Calu3 (cell line): ENCODE measurements around the gene PLCH2. TPM values are rescaled to one million over a fixed set of nuclear protein-coding genes. Genes with fewer than 3 reads are reported as not detected.
"Not testable (repeated sequence)": the region's sequence is repeated elsewhere in the genome, so short reads cannot be mapped to it uniquely, and the experiment has no call there.

Source experiments
- BruUV-seq: library from RNA; stranded (reverse); fragments of 400-500 nt; replicated peaks from 2 replicates; lab custom pipeline; 2021; lab: Mats Ljungman, UMichigan
- CTCF ChIA-PET: fragments of 300-600 bp; sonication (Branson Sonifier 250); formaldehyde crosslinking; loops from one replicate; lab custom pipeline; 2022; ENCODE audit warnings: antibody characterized with exemption; lab: Charles Lee
- DNase-seq: peaks from one replicate; pipeline ENCODE4 v3.0.0; 2022
- H3K27ac Mint-ChIP-seq: one replicate; pipeline ENCODE4 v1.8.0; 2022; ENCODE audit warnings: mixed read lengths; ENCODE audit not compliant: unreplicated experiment
- H3K27me3 Mint-ChIP-seq: one replicate; pipeline ENCODE4 v1.8.0; 2022; ENCODE audit warnings: mixed read lengths; ENCODE audit not compliant: unreplicated experiment
- H3K36me3 Mint-ChIP-seq: one replicate; pipeline ENCODE4 v1.8.0; 2022; ENCODE audit warnings: mild to moderate bottlenecking, moderate library complexity, mixed read lengths; ENCODE audit not compliant: insufficient read depth, unreplicated experiment
- H3K4me1 Mint-ChIP-seq: one replicate; pipeline ENCODE4 v1.8.0; 2022; ENCODE audit warnings: mild to moderate bottlenecking, low read depth, mixed read lengths; ENCODE audit not compliant: unreplicated experiment
- H3K4me3 Mint-ChIP-seq: one replicate; pipeline ENCODE4 v1.8.0; 2022; ENCODE audit warnings: mild to moderate bottlenecking, low read depth, moderate library complexity, mixed read lengths; ENCODE audit not compliant: unreplicated experiment
- H3K9me3 Mint-ChIP-seq: one replicate; pipeline ENCODE4 v1.8.0; 2022; ENCODE audit warnings: low read depth, mixed read lengths; ENCODE audit not compliant: unreplicated experiment
- intact Hi-C: fragments of 100-400 bp; cut with micrococcal nuclease; formaldehyde crosslinking; loops from one replicate; pipeline ENCODE4 v1.10.0; 2022; ENCODE audit not compliant: unreplicated experiment
- total RNA-seq: library from RNA; stranded (reverse); gene quantifications from 2 replicates; pipeline ENCODE4 v1.2.3, GENCODE V29; 2022
- TF ChIP-seq, protein P1 (sequence below): fragments of 200-600 bp; IDR thresholded peaks from one replicate; pipeline ENCODE4 v1.8.0; 2022; ENCODE audit warnings: antibody characterized with exemption; ENCODE audit not compliant: unreplicated experiment

The PLCH2 gene
- total RNA-seq, 1 experiment from 2014 or later, result 3.1 TPM

DNA sequence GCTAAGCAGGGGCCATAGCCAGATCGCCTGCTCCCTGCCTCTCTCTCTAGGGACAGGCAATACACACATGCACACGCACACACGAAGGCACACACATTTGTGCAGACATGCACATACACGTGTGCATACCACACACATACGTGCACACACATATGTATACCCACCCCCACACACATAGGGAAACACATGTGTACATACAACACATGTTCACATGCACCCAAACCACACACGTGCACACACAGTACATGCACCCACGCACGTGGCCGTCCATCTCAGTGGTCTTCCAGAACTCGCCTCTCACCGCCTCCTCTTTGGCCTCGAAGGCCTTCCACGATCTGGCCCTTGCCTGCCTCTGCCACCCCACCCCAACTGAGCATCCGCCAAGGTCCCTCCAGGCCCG is 38.5 kb upstream of the PLCH2 start:
- intact Hi-C loops, result no loop called here
- no peak for DNase-seq
- CTCF ChIA-PET, result no interaction called here
- Mint-ChIP-seq H3K4me3 (no peak overlapping the region), H3K9me3 (no peaks in the 10 kb centered on the region), H3K36me3 (no peaks in the 10 kb centered on the region), H3K27me3 (peaks cover 50% of the 10 kb centered on the region), H3K4me1 (no peaks in the 10 kb centered on the region), H3K27ac (no peak overlapping the region)
- BruUV-seq, result no TSS peak
- TF ChIP-seq, protein P1, sequence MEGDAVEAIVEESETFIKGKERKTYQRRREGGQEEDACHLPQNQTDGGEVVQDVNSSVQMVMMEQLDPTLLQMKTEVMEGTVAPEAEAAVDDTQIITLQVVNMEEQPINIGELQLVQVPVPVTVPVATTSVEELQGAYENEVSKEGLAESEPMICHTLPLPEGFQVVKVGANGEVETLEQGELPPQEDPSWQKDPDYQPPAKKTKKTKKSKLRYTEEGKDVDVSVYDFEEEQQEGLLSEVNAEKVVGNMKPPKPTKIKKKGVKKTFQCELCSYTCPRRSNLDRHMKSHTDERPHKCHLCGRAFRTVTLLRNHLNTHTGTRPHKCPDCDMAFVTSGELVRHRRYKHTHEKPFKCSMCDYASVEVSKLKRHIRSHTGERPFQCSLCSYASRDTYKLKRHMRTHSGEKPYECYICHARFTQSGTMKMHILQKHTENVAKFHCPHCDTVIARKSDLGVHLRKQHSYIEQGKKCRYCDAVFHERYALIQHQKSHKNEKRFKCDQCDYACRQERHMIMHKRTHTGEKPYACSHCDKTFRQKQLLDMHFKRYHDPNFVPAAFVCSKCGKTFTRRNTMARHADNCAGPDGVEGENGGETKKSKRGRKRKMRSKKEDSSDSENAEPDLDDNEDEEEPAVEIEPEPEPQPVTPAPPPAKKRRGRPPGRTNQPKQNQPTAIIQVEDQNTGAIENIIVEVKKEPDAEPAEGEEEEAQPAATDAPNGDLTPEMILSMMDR, result no peak

DNA sequence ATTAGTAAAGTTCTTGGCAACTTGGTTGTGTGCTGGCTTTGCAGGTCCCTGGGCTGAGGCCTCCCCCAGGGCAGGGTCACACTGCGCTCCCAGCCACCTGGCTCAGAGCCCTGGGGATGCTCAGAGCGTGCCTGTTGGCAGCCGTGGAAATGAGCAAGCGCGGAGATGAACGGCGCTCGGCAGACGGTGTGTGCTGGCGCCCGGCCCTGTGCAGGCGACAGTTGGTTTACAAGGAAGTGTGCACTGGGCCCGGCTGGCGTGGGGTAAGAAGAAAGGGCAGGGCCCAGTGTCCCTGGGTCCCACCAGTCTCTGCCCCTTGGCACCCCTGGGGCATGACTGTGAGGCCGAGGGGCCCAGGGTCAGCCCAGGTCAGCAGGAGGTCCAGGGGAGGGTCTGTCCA is 38.1 kb upstream of the PLCH2 start:
- Mint-ChIP-seq H3K27me3 (peaks cover 52% of the 10 kb centered on the region), H3K4me1 (no peaks in the 10 kb centered on the region), H3K4me3 (no peak overlapping the region), H3K36me3 (no peaks in the 10 kb centered on the region), H3K27ac (no peak overlapping the region), H3K9me3 (no peaks in the 10 kb centered on the region)
- CTCF ChIA-PET, result no interaction called here
- intact Hi-C loops, result no loop called here
- TF ChIP-seq, protein P1, result no peak
- no TSS peak for BruUV-seq
- DNase-seq, result no peak

DNA sequence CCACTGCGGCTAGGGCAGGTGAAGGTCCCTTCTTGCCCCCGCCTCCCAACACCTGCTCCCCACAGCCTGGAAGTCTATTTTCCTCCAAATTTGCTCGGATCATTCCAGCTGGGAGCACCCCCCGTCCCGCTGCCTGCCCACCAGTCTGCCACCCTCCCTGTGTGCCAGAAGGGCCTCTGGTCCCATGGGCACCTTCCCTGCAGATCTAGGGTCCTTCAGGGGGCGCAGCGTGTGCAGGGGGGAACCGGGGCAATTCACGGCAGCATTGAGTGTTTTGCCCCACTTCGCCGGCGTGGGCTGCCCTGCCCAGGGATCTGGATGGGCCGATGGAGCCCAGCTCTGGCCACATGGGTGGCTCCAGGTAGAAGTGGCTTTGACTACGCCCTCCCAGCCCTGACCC is 37.4 kb upstream of the PLCH2 start:
- TF ChIP-seq, protein P1, result no peak
- DNase-seq, result no peak
- Mint-ChIP-seq H3K27ac (no peak overlapping the region), H3K36me3 (no peaks in the 10 kb centered on the region), H3K4me1 (no peaks in the 10 kb centered on the region), H3K4me3 (no peak overlapping the region), H3K9me3 (no peaks in the 10 kb centered on the region), H3K27me3 (peaks cover 52% of the 10 kb centered on the region)
- intact Hi-C loops, result no loop called here
- no TSS peak for BruUV-seq
- CTCF ChIA-PET, result no interaction called here

DNA sequence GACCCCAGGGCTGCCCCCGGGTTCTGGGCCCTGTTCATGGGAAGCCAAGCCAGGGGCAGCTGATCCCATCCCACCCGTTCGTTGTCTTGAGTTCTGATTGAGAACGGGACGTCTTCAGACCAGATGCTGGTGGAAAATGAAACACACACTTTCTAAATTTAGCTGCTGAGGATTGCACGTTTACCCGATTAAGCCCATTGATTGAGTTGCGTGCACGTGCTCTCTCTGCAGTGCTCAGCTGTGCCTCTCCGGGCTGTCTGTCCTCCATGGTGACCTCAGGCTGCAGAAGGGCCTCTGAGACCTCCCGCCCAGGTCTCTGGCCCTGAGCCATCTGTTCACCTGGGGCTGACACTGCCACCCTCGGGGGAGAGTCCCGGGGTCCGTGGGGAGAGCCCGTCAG is 36.7 kb upstream of the PLCH2 start:
- intact Hi-C loops, result no loop called here
- no TSS peak for BruUV-seq
- no peaks in the 10 kb centered on the region for H3K36me3 Mint-ChIP-seq
- H3K27ac Mint-ChIP-seq, result no peak overlapping the region
- no peak for DNase-seq
- H3K9me3 Mint-ChIP-seq, result no peaks in the 10 kb centered on the region
- no peaks in the 10 kb centered on the region for H3K4me1 Mint-ChIP-seq
- CTCF ChIA-PET, result no interaction called here
- H3K27me3 Mint-ChIP-seq, result peaks cover 52% of the 10 kb centered on the region
- TF ChIP-seq, protein P1, result no peak
- H3K4me3 Mint-ChIP-seq, result no peak overlapping the region

DNA sequence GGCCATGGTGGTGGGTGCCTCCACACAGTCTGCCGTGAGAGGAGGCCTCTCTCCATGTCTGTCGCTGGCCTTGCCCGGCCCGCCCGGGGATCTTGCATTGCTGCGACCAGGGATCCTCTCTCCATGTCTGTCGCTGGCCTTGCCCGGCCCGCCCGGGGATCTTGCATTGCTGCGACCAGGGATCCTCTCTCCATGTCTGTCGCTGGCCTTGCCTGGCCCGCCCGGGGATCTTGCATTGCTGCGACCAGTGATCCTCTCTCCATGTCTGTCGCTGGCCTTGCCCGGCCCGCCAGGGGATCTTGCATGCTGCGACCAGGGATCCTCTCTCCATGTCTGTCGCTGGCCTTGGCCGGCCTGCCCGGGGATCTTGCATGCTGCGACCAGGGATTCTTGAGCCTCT is 35.7 kb upstream of the PLCH2 start:
- BruUV-seq, H3K4me3 Mint-ChIP-seq, intact Hi-C loops, DNase-seq, CTCF ChIA-PET, H3K27ac Mint-ChIP-seq, H3K4me1 Mint-ChIP-seq, H3K9me3 Mint-ChIP-seq, H3K36me3 Mint-ChIP-seq: not testable (repeated sequence)
- H3K27me3 Mint-ChIP-seq, result peaks cover 55% of the 10 kb centered on the region
